Epithelial cell of prostate (primary cell): ENCODE data around the gene VANGL1.

ENCODE experiments used
- DNase-seq: peaks from one replicate; pipeline ENCODE4 v3.0.0-alpha.2; 2011; ENCODE audit warnings: low read depth, low spot score
- H3K27ac ChIP-seq: fragments of 450-650 bp; 2 replicates; pipeline ENCODE4 v1.5.1; 2017; ENCODE audit warnings: mild to moderate bottlenecking

VANGL1 gene

DNA sequence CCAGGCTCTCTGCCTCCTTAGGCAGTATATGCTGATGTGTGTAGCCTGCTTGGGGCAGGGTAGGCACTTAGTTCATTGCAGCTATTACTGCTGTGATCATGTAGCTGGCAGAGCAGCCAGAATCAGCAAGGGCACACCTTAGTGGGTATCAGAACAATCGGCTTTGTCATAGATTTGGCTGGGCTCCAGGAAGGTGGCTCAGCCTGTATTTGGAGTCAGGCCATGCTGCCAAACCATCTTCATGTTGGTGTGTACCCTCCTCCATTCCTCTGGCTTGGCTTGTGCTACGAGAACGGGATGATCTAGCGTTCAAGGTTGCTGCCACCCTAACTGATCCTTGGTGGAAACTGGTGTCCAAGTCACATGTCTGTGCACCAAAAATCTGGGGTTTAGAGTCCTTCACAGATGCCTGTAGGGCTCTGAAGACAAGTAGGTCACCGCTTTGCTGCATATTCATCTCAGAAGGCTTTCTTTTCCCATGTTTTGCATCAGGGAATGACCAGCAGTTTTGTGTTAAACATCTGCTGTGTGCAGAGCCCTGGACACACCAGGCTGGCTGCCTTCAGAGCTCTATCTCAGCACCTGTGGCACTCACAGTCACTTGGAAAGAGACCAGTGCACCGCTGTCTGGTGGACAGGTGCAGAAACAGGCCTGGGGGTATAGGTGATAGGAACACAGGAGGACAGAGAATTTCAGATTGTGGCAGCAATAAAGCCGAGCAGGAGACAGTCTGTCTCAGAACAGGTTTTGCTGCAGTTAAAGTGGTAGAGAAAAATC lies 23.7 kb downstream of the VANGL1 start:
- H3K27ac ChIP-seq, result no peak overlapping the region
- DNase-seq, result peak; percentile 57

DNA sequence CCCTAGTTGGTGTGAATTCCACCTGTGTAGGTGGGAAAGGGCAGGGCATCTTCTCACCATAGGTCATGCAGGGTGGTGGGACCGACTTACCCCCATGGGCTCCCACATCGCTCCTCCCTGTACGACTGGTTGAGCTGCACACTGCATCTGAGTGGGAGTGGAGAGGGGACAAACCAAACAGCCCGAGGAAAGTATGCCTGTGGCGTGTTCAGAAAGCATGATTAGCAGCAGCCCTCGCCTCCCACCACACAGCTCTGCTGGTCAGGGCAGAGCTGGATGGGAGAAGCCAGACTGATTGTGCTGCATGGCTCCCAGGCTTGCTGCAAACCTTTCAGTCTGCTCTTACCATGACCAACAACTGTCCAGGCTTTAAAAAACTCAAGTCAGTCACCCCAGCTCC lies 24.4 kb downstream of the VANGL1 start:
- DNase-seq, result no peak
- H3K27ac ChIP-seq, result no peak overlapping the region

DNA sequence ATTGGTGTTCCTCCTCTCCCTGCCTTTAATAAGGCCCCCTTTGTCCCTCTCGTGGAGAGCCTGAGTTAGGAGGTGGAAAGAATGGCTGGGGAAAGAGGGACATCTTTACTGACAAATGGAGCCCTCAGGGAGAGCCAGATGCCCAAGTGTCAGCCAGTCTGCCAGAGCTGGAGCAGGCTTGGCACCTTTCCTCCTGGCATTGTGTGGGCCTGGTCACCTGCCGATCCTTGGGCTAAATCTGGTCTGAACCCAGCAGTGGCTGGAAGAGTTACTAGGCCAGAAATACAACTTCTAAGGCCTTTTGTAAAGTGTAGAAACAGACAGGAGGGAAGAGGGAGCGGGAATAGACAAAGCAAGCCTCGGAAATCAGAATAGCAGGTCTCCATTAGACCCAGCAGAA lies 24.9 kb downstream of the VANGL1 start:
- DNase-seq, result no peak
- H3K27ac ChIP-seq, result no peak overlapping the region

DNA sequence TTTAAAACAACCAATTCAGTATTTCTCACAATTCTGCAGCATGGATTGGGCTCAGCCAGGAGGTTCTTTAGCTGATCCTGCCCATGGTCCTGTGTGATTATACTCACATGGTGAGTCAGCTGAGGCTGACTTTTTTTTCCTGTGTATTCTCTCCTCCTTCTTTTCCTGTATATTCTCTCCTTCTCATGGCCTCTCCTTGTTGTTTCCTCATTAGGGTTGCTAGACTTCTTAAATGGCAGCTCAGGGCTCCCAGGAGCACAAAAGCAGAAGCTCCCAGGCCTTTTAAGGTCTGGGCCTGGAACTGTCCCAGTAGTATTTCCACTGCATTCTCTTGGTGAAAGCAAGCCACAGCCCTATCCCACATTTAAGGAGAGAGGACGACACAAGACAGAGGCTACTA lies 26.8 kb downstream of the VANGL1 start:
- DNase-seq, result no peak
- peak overlapping the region; percentile 66 for H3K27ac ChIP-seq

DNA sequence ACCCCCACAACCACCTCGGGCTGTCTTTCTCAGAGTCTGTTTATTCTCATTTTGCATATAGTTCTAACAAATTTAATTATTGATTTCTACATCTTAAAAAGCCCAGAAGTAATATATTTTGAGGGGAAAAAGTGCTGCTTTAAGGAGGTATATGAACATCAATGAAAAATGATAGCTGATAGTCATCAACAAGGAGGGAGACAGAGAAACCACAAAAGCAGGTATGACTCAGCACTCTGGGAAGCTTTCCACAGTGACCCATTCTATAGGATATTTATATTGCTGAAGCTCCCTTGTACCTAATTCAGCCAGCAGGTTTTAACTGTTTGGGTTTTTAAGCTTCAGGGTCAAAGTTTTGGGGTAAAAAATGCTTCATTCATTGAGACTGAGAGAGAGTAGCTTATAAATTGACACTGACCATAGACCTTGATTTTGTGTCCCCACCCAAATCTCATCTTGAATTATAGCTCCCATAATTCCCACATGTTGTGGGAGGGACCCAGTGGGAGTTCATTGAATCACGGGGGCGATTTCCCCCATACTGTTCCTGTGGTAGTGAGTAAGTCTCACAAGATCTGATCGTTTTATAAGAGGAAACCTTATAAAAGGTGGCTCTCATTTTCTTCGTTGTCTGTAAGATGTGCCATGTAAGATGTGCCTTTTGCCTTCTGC lies 27.4 kb downstream of the VANGL1 start:
- peak; percentile 55 for DNase-seq
- peak overlapping the region; percentile 66 for H3K27ac ChIP-seq

DNA sequence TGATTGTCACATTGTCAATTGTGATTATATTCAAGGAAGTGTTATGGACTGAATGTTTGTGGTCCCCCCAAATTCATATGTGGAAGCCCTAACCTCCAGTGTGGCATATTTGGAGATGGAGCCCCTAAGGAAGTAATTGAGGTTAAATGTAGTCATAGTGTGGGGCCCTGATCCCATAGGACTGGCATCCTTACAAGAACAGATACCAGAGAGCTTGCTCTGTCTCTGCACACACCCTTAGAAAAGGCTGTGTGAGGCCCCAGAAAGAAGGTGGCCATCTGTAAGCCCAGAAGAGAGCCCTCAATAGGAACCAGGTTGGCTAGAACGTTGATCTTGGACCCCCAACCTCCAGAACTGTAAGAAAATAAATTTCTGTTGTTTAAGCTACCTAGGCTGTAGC lies 28.1 kb downstream of the VANGL1 start:
- DNase-seq, result no peak
- peak overlapping the region; percentile 85 for H3K27ac ChIP-seq

DNA sequence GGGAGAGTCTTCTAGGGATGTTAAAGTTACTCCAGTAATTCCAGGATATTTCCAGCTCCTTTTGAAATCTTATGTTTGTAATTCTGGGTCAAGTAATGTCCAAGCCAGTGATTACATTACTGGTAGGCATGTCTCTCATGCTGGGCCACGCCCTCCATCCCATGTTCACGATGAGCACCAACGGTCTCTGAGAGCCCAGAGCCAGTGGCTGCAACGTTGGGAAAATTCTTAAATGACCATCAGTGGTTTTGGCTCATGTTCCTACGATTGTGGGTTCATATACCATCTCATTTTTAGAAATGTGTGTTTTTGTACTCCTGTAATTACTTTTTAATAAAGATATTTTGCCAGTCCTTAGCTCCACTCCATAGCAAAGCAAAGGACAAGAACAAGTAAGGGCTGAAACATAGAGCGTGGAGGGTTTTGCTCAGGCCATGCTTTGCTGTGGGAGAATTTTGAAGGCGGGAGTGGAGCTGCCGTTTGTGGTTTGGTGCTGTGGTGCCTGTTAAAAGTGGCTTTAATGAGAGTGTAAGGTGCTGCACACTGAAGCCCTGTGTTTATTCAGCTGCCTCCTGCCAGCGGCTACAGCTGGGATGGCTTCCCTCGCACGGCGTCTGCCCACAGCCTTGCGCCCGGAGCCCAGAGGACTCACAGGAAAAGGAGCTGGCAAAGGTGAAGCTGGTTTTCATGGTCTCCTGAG lies 28.9 kb downstream of the VANGL1 start:
- H3K27ac ChIP-seq, result peak overlapping the region; percentile 85
- DNase-seq, result no peak

DNA sequence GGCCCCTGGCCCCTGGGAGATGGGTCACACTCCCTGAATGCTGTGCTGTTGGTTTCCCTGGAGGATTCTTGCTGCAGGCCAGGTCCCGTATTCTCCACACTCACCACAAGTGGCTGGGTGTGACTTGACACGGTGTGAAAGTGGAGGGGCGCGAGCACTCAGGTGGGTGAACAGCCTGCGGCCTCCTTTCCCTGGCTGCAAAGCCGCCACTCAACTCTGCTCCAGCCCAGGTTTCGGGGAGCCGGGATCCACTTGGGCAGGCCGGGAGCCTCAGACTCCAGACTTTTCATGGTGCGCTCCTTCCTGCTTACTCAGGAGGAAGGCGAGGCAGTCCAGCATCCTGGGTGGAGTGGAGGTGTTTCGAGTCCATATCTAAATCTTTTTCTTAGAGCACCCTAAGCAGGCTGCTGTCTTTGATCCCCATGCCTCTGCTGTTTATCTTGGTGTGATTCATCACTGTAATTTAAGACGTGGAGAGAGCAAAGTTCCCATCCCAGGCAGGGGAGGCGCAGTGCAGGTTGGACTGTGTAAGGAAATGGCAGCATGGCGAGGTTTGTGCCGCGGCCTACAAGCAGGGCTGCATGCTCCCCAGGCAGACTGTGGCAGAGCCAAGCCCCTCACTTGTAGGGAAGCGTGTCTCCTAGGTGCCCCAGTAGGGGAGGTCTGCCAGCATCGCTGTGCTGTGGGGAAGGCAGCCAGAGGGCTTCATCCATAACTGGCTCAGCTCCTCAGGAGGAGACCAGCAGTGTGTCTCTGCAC lies 29.6 kb downstream of the VANGL1 start:
- H3K27ac ChIP-seq, result peak overlapping the region; percentile 85
- DNase-seq, result peak; percentile 79

DNA sequence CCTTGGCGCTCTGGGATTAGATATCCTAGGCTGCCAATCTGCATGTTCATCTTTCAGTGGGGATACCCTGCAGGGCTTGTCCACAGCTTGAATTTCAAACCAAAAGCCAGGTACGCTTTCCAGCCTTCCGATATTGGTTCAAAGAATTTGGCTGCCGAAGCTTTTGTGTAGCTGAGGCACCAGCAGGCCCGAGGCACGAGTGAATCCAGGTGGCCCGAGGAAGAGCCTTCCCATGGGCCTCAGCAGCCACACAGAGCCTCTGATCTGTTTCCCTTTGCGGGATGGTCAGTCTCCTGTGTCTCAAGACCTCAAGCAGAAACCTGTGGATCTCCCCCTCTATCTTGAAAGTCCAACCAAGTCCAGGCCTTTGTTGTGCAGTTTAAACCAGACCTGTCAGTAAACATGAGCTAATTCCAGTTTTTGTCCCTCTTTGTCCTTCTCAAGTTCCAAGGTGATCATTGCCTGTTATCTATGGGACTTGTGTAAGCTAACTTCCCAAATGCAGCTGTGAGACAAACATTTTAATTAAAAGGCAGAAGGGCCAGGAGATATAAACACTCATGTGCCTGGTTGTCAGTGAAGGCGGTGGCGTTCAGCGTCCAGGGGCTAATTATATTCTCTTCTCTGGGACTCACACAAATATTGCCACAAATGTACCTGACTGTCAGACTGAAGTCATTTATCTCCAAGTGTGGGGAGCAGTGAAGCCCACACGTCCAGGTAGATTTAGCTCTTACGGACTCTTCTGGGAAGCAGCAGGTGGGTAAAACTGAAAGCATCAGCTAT lies 30.6 kb downstream of the VANGL1 start:
- no peak for DNase-seq
- peak overlapping the region; percentile 85 for H3K27ac ChIP-seq

DNA sequence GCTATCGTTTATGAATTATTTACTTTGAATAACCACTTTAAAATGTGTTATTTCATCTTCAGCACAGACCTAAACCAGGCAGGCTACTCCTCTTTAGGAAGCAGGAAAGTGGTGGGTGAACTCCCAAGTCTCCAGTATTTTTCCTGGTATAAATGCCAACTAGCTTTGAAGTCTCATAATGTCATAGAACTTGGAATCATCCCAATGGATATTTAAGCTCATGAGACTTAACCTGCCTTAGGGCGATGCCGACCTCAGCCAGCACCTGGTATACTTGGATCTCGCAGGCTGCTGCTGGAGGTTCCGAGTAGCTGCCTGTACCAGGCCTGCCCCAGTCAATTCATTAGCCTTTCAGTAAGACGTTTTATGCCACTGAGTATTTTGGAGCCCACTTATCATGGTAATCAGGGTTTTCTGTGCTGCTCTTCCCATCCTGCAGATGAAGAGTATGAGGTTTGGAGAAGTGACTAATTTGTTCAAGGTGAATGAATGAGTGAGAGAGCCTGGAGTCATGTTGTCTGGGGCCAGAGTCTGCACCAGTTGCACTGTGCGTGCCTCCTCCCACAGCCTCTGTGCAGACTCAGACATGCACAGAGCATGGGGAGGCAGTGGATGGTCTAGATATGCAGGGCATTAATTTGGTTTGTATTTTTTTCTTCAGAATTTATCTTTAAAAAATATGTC lies 34.9 kb downstream of the VANGL1 start:
- no peak for DNase-seq
- H3K27ac ChIP-seq, result peak overlapping the region; percentile 35

DNA sequence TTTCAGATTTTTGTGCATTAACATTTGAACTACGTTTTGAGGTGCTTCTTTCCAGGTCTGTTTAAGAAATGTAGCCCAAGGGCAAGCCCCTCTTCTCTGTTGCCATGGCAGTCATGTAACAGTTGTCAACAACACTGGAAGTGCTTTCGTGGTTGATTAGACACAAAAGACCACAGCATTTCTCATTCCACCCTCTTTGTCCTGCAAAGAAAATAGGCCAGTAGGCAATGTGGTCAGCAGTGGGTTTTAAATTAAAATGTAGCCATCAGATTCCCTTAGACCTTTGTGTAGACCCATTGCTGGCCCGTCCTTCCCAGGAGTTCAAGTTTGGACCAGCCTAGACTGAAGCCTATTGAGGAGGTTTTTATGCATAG lies 35.4 kb downstream of the VANGL1 start:
- H3K27ac ChIP-seq, result no peak overlapping the region
- DNase-seq, result no peak

DNA sequence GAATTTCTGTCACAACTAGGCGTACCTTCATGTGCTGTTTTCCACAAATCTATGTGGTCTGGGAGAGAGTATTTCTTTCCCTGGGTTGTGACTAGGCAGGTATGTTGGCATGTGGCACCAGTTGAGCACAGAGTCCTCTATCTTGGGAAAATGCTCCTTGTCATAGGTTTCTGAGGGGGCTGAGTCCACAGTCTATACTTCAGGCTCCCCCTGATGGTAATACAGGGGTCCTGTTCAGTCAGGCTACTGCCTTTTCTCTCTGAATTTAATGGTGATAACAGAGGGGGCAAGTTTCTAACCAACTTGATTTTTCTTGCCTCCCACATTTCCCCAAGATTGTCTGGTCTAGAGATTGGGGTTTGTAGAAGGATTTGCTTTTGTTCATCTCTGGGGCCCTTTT lies 35.8 kb downstream of the VANGL1 start:
- no peak overlapping the region for H3K27ac ChIP-seq
- no peak for DNase-seq

DNA sequence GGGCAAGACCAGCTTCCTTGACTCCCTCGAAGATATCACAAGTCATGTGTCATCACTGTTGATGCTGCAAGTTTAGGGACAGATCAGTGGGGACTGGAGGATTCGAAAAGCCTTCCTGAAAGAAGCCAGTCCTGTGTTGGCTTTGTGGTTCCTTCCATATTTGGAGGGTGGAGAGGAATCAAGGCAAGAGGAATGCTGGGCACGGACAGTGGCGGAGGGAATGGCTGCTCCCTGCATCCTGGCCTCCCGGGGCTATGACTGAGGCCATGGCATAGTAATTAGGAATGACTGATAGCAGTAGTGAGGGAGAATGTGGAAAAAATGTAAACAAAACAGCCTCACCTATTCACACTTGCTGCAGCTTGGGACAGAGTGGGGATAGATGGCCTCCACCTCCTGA lies 36.4 kb downstream of the VANGL1 start:
- H3K27ac ChIP-seq, result no peak overlapping the region
- no peak for DNase-seq

DNA sequence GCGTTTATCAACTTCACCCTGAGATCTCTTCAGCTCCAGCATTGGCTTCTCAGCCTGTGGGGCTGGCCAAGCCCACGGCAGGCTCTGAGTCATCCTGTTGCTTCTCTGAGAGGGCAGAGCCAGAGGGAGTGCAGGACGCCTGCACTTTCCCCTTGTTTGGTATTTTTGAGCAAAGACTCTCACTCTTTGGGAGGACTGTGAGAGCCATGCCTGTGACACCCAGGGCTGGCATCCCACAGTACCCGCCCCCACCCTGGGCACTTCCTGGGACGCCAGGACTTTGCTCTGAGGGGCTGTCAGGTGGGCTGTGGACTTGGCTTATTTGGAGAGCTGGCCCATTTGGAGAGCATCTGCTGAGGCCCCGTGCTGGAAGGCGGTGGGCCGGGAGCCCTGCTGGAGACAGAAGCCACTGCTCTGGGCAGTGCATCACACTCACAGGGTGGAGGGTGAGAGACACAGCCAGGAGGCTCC lies 37.4 kb downstream of the VANGL1 start:
- peak overlapping the region; percentile 51 for H3K27ac ChIP-seq
- DNase-seq, result no peak

DNA sequence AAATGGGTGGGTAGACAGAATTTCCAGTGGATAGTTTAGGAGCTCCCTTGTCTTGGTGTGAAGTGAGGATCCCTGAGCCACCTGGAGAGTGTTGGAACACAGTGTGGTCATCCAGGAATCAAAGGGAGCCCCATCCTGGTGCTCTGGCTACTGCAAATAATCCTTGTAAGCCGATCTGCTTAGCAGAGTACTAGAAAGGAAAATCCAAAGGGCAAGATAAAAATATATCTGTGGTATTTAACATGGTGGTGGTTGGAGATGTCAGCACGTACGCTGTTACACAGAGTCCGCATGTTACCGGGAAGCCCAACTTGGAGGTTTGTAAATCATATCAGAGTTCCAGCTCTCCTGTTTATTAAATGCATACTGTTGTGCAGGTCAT lies 39.0 kb downstream of the VANGL1 start:
- H3K27ac ChIP-seq, result peak overlapping the region; percentile 51

DNA sequence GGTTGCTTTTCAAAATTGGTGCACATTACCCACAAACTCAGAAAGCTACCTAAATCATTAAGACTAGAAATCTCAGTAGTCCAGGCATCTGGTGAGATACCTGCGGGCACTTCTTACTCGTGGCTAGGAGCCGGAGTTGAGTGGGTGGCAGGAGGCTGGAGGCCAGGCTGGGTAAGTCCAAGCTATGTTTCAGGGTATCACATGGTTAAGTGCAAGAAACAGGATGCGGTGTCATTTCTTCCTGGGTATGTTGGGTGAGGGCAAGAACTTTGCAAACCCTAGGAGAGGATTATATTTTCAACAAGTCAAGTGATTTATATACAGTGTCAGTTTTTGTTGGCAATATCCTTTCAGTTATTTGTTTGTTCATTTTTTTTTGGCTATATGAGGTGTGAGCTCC lies 41.0 kb downstream of the VANGL1 start:
- no peak for DNase-seq
- H3K27ac ChIP-seq, result no peak overlapping the region

More for the DNA sequence above, 39.0 kb downstream of the VANGL1 start:
- DNase-seq, result no peak

DNA sequence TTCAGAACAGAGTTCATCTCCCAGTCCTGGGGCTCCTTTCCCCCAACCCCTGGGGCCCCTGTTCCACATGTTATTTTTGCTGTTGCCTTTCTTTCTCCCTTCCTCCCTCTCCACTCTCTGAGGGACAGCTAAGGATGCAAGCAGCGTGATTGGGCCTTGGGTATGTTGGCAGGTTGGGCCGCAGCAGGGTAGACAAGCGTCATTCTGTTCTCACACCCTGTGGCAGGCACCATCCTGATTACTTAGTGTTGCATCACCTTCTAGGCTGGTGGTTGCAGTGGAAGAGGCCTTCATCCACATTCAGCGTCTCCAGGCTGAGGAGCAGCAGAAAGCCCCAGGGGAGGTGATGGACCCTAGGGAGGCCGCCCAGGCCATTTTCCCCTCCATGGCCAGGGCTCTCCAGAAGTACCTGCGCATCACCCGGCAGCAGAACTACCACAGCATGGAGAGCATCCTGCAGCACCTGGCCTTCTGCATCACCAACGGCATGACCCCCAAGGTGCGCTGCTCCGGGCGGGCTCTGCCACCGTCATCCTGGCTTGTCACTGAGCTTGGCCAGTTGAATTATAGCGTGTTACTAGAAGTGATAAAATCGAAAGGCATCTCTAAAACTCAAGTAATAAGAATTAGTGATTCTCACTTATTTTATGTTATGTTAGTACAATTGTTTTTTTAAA lies 43.4 kb downstream of the VANGL1 start:
- no peak overlapping the region for H3K27ac ChIP-seq
- no peak for DNase-seq

DNA sequence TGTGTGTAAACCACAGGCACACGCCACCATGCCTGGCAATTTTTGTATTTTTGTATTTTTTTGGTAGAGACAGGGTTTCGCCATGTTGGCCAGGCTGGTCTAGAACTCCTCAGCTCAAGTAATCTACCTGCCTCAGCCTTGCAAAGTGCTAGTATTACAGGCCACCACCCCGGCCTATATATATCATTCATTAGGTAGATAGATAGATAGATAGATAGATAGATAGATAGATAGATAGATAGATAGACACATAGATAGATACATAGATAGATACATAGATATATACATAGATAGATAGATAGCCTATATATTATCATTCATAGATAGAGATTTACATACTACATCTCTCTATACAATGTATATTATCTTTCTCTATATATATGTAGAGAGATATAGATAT lies 46.0 kb downstream of the VANGL1 start:
- H3K27ac ChIP-seq, result no peak overlapping the region
- DNase-seq, result no peak

DNA sequence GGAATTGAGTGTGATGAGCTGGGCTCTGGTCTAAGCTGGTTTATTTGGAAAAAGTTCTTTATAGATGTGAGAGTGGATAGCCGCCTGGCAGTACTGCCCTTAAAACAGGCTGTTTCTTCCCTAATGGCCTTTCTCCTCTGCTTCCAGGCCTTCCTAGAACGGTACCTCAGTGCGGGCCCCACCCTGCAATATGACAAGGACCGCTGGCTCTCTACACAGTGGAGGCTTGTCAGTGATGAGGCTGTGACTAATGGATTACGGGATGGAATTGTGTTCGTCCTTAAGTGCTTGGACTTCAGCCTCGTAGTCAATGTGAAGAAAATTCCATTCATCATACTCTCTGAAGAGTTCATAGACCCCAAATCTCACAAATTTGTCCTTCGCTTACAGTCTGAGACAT lies 49.2 kb downstream of the VANGL1 start:
- DNase-seq, result no peak
- H3K27ac ChIP-seq, result no peak overlapping the region
